NB4 (cell line): Measurements from ENCODE around the gene PPP1R13L.
"Not testable (repeated sequence)": the region's sequence is repeated elsewhere in the genome, so short reads cannot be mapped to it uniquely, and the experiment has no call there.

Source experiments
- DNase-seq: peaks from one replicate; pipeline ENCODE4 v3.0.0; 2010; ENCODE audit warnings: low read depth
- H3K4me3 ChIP-seq: one replicate; pipeline ENCODE4 v1.5.1; 2011; ENCODE audit warnings: mild to moderate bottlenecking, low read depth, low read length, moderate library complexity
- MYC ChIP-seq: IDR thresholded peaks from 2 replicates; pipeline ENCODE4 v1.6.1; 2011; ENCODE audit warnings: low read depth, low read length
- POLR2A ChIP-seq: IDR thresholded peaks from 2 replicates; pipeline ENCODE4 v1.6.1; 2011; ENCODE audit warnings: mild to moderate bottlenecking; ENCODE audit not compliant: insufficient read length; ENCODE audit errors: extremely low read depth
- TF ChIP-seq, protein P1 (sequence below): IDR thresholded peaks from one replicate; pipeline ENCODE4 v1.5.1; 2012; ENCODE audit warnings: low read depth, low read length
- TF ChIP-seq, protein P2 (sequence below): IDR thresholded peaks from 2 replicates; pipeline ENCODE4 v1.6.1; 2011; ENCODE audit warnings: low read depth, low read length

Gene PPP1R13L

DNA sequence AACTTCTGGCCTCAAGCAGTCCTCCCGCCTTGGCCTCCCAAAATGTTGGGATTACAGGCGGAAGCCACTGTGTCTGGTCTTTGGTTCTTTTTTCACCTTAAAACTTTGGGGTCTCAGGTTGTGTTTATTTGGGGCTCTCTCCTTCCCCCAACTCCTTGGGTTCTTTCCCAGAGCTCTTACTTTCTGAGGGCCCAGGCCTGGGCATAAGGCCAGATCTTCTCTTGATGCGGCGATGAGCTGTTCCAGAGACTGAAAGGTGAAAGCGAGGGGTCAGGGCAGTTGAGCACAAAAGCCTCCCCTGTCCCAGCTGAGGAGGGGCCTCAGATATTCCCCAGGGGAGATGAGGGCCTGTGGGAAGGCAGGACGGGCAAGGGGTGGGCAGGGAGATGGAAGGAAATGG lies 8.6 kb upstream of the PPP1R13L start:
- no peak for TF ChIP-seq MYC
- TF ChIP-seq, protein P1, sequence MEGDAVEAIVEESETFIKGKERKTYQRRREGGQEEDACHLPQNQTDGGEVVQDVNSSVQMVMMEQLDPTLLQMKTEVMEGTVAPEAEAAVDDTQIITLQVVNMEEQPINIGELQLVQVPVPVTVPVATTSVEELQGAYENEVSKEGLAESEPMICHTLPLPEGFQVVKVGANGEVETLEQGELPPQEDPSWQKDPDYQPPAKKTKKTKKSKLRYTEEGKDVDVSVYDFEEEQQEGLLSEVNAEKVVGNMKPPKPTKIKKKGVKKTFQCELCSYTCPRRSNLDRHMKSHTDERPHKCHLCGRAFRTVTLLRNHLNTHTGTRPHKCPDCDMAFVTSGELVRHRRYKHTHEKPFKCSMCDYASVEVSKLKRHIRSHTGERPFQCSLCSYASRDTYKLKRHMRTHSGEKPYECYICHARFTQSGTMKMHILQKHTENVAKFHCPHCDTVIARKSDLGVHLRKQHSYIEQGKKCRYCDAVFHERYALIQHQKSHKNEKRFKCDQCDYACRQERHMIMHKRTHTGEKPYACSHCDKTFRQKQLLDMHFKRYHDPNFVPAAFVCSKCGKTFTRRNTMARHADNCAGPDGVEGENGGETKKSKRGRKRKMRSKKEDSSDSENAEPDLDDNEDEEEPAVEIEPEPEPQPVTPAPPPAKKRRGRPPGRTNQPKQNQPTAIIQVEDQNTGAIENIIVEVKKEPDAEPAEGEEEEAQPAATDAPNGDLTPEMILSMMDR: no peak
- TF ChIP-seq, protein P2, sequence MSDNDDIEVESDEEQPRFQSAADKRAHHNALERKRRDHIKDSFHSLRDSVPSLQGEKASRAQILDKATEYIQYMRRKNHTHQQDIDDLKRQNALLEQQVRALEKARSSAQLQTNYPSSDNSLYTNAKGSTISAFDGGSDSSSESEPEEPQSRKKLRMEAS: no peak
- DNase-seq: no peak
- no peak overlapping the region for H3K4me3 ChIP-seq

DNA sequence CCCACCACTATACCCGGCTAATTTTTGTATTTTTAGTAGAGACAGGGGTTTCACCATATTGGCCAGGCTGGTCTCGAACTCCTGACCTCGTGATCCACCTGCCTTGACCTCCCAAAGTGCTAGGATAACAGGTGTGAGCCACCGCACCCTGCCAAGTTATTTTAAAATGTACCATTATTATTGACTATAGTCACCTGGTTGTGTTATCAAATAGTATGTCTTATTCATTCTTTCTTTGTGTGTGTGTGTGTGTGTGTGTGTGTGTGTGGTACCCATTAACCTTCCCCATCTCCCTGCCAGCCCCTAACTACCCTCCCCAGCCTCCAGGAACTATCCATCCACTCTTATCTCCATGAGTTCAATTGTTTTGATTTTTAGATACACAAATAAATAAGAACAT lies 5.5 kb upstream of the PPP1R13L start:
- not testable (repeated sequence) for DNase-seq, H3K4me3 ChIP-seq

DNA sequence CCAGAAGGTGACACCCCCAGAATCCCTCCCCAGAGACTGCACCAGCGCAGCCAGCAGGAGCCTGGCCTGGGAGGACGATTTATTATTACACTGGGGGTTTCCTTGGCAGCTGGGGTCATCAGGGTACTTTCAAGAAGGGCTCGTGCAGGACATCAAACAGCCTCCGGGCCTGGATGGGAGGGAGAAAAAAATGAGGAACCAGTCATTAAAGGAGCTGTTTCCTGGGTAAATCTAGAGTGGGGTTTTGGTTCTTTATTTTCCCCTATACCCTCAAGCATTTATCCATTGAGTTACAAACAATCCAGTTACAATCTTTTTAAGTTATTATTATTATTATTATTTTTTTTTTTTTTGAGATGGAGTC lies 4.7 kb upstream of the PPP1R13L start:
- peak; percentile 23 for DNase-seq
- no peak overlapping the region for H3K4me3 ChIP-seq
- no peak for TF ChIP-seq MYC
- no peak for TF ChIP-seq POLR2A
- TF ChIP-seq, protein P2: no peak
- TF ChIP-seq, protein P1: no peak

DNA sequence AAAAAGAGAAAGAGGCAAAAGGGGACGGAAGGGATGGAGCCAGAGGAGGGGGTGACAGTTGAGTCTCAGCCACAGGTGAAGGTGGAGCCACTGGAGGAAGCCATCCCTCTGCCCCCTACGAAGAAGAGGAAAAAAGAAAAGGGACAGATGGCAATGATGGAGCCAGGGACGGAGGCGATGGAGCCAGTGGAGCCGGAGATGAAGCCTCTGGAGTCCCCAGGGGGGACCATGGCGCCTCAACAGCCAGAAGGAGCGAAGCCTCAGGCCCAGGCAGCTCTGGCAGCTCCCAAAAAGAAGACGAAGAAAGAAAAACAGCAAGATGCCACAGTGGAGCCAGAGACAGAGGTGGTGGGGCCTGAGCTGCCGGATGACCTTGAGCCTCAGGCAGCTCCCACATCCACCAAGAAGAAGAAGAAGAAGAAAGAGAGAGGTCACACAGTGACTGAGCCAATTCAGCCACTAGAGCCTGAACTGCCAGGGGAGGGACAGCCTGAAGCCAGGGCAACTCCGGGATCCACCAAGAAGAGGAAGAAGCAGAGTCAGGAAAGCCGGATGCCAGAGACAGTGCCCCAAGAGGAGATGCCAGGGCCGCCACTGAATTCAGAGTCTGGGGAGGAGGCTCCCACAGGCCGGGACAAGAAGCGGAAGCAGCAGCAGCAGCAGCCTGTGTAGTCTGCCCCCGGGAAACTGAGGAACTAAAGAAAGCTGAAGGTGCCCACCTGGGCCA lies 4.1 kb upstream of the PPP1R13L start:
- DNase-seq: no peak
- H3K4me3 ChIP-seq: no peak overlapping the region
- TF ChIP-seq, protein P1: no peak
- TF ChIP-seq, protein P2: no peak
- no peak for TF ChIP-seq MYC
- TF ChIP-seq POLR2A: no peak

DNA sequence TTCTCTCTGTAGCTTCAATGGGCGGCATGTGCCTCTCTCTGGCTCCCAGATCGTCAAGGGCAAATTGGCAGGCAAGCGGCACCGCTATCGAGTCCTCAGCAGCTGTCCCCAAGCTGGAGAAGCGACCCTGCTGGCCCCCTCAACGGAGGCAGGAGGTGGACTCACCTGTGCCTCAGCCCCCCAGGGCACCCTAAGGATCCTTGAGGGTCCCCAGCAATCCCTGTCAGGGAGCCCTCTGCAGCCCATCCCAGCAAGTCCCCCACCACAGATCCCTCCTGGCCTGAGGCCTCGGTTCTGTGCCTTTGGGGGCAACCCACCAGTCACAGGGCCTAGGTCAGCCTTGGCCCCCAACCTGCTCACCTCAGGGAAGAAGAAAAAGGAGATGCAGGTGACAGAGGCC lies 3.3 kb upstream of the PPP1R13L start:
- H3K4me3 ChIP-seq: no peak overlapping the region
- DNase-seq: no peak
- TF ChIP-seq, protein P2: no peak
- TF ChIP-seq MYC: no peak
- TF ChIP-seq, protein P1: no peak
- TF ChIP-seq POLR2A: no peak

DNA sequence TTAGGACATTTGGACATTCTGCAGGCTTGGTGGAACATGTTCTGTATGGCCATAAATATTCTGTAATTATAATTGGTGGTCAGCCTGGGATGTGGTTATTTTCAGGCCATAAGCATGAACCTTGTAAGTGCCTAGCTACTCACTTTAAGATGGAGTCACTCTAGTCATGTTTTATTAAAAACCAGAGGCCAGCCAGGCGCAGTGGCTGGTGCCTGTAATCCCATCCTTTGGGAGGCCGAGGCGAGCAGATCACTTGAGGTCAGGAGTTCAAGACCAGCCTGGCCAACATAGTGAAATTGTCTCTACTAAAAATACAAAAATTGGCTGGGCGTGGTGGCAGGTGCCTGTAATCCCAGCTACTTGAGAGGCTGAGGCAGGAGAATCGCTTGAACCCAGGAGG lies 2.7 kb upstream of the PPP1R13L start:
- not testable (repeated sequence) for DNase-seq
- H3K4me3 ChIP-seq: peak overlapping the region; percentile 88

DNA sequence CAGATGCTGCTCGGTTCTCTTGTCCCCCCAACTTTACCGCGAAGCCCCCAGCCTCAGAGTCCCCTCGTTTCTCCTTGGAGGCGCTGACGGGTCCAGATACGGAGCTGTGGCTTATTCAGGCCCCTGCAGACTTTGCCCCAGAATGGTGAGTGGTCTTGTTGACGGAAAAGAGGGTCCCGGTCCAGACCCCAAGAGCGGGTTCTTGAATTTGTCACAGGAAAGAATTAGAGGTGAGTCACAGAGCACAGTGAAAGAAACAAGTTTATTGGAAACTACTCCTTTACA lies 2.2 kb upstream of the PPP1R13L start:
- peak overlapping the region; percentile 88 for H3K4me3 ChIP-seq
- no peak for DNase-seq
- TF ChIP-seq, protein P1: no peak
- TF ChIP-seq, protein P2: no peak
- no peak for TF ChIP-seq MYC
- TF ChIP-seq POLR2A: no peak
